ENCODE data around the gene PPM1E. TPM values are rescaled to one million over a fixed set of nuclear protein-coding genes. Genes with fewer than 3 reads are reported as not detected.
"Not testable (repeated sequence)": the region's sequence is repeated elsewhere in the genome, so short reads cannot be mapped to it uniquely, and the experiment has no call there.

Gene PPM1E
- polyA plus RNA-seq, 4 donors, result under 0.01 to 0.34 (median 0.17) TPM

DNA sequence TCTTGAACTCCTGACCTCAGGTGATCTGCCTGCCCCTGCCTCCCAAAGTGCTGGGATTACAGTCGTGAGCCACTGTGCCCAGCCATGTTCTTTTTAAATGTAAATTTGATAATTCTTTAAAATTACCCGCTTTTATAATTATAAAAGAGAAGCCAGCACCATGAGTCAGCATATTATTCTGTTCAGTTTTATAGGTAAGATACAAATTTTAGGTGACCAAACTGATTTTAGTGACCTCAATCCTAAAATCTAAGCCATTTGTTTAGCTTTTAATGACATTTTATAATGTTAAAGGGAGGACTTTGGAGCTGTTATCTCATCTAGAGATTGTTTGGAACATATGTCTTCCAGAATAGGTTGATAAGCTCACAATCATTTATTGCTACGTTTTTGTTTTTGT is 20.8 kb upstream of the PPM1E start:
- Histone ChIP-seq H3K4me3 (ENCODE audit: low read depth in 1 of 3, low read length in 3 of 3) (no peak overlapping the region), H3K27me3 (ENCODE audit: control insufficient read depth in 3 of 3, insufficient read depth in 3 of 3, low read length in 3 of 3) (no peaks in the 10 kb centered on the region), H3K9me3 (ENCODE audit: control insufficient read depth in 2 of 2, insufficient read depth in 1 of 2, low read depth in 1 of 2, low read length in 1 of 2) (no peaks in the 10 kb centered on the region), H3K36me3 (ENCODE audit: control insufficient read depth in 3 of 3, insufficient read depth in 2 of 3, low read depth in 1 of 3, low read length in 3 of 3) (no peaks in the 10 kb centered on the region), H3K4me1 (ENCODE audit: control insufficient read depth in 3 of 3, insufficient read depth in 2 of 3, low read depth in 1 of 3, low read length in 2 of 3) (no peaks in the 10 kb centered on the region), H3K27ac (ENCODE audit: low read depth in 1 of 3, low read length in 2 of 3) (no peak overlapping the region)
- DNase-seq, result no peak
- FAIRE-seq, result no peak
- WGBS, 3 donors, result 51 to 77% (median 66%) methylated on average over 3 of the region's 3 CpGs

GRCh38 chr17:58741121-58741625 is 14.5 kb upstream of the PPM1E start:
- H3K9me3 ChIP-seq (ENCODE audit: control insufficient read depth in 2 of 2, insufficient read depth in 1 of 2, low read depth in 1 of 2, low read length in 1 of 2), result no peaks in the 10 kb centered on the region
- 76 to 81% (median 80%) methylated on average over 8 of the region's 8 CpGs for WGBS, 3 donors
- no peaks in the 10 kb centered on the region for H3K4me1 ChIP-seq (ENCODE audit: control insufficient read depth in 3 of 3, insufficient read depth in 2 of 3, low read depth in 1 of 3, low read length in 2 of 3)
- no peaks in the 10 kb centered on the region for H3K27me3 ChIP-seq (ENCODE audit: control insufficient read depth in 3 of 3, insufficient read depth in 3 of 3, low read length in 3 of 3)
- DNase-seq (peak in 1 of 2 donors; percentile 11), FAIRE-seq (no peak)
- no peak overlapping the region for H3K27ac ChIP-seq (ENCODE audit: low read depth in 1 of 3, low read length in 2 of 3)
- no peaks in the 10 kb centered on the region for H3K36me3 ChIP-seq (ENCODE audit: control insufficient read depth in 3 of 3, insufficient read depth in 2 of 3, low read depth in 1 of 3, low read length in 3 of 3)
- H3K4me3 ChIP-seq (ENCODE audit: low read depth in 1 of 3, low read length in 3 of 3), result no peak overlapping the region

GRCh38 chr17:58747674-58748073 is 8.0 kb upstream of the PPM1E start:
- Histone ChIP-seq H3K27ac (ENCODE audit: low read depth in 1 of 3, low read length in 2 of 3) (no peak overlapping the region), H3K9me3 (ENCODE audit: control insufficient read depth in 2 of 2, insufficient read depth in 1 of 2, low read depth in 1 of 2, low read length in 1 of 2) (no peaks in the 10 kb centered on the region), H3K36me3 (ENCODE audit: control insufficient read depth in 3 of 3, insufficient read depth in 2 of 3, low read depth in 1 of 3, low read length in 3 of 3) (no peaks in the 10 kb centered on the region), H3K4me1 (ENCODE audit: control insufficient read depth in 3 of 3, insufficient read depth in 2 of 3, low read depth in 1 of 3, low read length in 2 of 3) (no peaks in the 10 kb centered on the region), H3K27me3 (ENCODE audit: control insufficient read depth in 3 of 3, insufficient read depth in 3 of 3, low read length in 3 of 3) (peaks cover 0 to 4% (median 0%) of the 10 kb centered on the region in 3 donors), H3K4me3 (ENCODE audit: low read depth in 1 of 3, low read length in 3 of 3) (no peak overlapping the region)
- 92 to 97% (median 93%) methylated on average over 1 of the region's 1 CpG for WGBS, 3 donors
- FAIRE-seq (no peak), DNase-seq (no peak)

GRCh38 chr17:58749627-58750026 is 6.0 kb upstream of the PPM1E start:
- not testable (repeated sequence) for FAIRE-seq; DNase-seq; H3K9me3 ChIP-seq (ENCODE audit: control insufficient read depth in 2 of 2, insufficient read depth in 1 of 2, low read depth in 1 of 2, low read length in 1 of 2); H3K27me3 ChIP-seq (ENCODE audit: control insufficient read depth in 3 of 3, insufficient read depth in 3 of 3, low read length in 3 of 3); H3K36me3 ChIP-seq (ENCODE audit: control insufficient read depth in 3 of 3, insufficient read depth in 2 of 3, low read depth in 1 of 3, low read length in 3 of 3); H3K4me3 ChIP-seq (ENCODE audit: low read depth in 1 of 3, low read length in 3 of 3); H3K27ac ChIP-seq (ENCODE audit: low read depth in 1 of 3, low read length in 2 of 3); H3K4me1 ChIP-seq (ENCODE audit: control insufficient read depth in 3 of 3, insufficient read depth in 2 of 3, low read depth in 1 of 3, low read length in 2 of 3)

DNA sequence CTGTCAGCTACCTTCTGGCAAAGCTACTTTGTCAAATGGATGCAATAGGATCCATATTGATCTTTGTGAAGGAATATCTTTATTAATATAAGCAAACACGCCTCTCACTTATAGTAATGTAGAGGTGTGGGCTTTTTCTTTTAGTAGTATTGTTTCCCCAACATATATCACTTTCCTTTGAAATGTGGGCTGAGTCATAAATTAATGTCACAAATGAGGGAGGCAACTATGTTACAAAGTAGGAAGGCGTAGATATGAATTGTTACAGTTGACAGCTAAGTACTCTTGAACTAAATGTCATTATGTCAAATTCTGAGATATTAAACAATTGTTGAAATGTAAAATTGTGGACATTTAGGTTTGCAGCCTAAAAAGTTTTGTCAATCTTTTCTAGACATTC is 2.6 kb upstream of the PPM1E start:
- H3K27ac ChIP-seq (ENCODE audit: low read depth in 1 of 3, low read length in 2 of 3), result no peak overlapping the region
- no peaks in the 10 kb centered on the region for H3K4me1 ChIP-seq (ENCODE audit: control insufficient read depth in 3 of 3, insufficient read depth in 2 of 3, low read depth in 1 of 3, low read length in 2 of 3)
- no peak for DNase-seq
- peaks cover 0 to 29% (median 2%) of the 10 kb centered on the region in 3 donors for H3K27me3 ChIP-seq (ENCODE audit: control insufficient read depth in 3 of 3, insufficient read depth in 3 of 3, low read length in 3 of 3)
- FAIRE-seq, result no peak
- H3K4me3 ChIP-seq (ENCODE audit: low read depth in 1 of 3, low read length in 3 of 3), result no peak overlapping the region
- no peaks in the 10 kb centered on the region for H3K9me3 ChIP-seq (ENCODE audit: control insufficient read depth in 2 of 2, insufficient read depth in 1 of 2, low read depth in 1 of 2, low read length in 1 of 2)
- H3K36me3 ChIP-seq (ENCODE audit: control insufficient read depth in 3 of 3, insufficient read depth in 2 of 3, low read depth in 1 of 3, low read length in 3 of 3), result no peaks in the 10 kb centered on the region
- WGBS, 3 donors, result 36 to 51% (median 39%) methylated on average over 2 of the region's 2 CpGs

GRCh38 chr17:58755269-58755576 is 431 bp upstream of the PPM1E start:
- Histone ChIP-seq H3K9me3 (ENCODE audit: control insufficient read depth in 2 of 2, insufficient read depth in 1 of 2, low read depth in 1 of 2, low read length in 1 of 2) (no peaks in the 10 kb centered on the region), H3K36me3 (ENCODE audit: control insufficient read depth in 3 of 3, insufficient read depth in 2 of 3, low read depth in 1 of 3, low read length in 3 of 3) (no peaks in the 10 kb centered on the region), H3K27ac (ENCODE audit: low read depth in 1 of 3, low read length in 2 of 3) (no peak overlapping the region), H3K27me3 (ENCODE audit: control insufficient read depth in 3 of 3, insufficient read depth in 3 of 3, low read length in 3 of 3) (peaks cover 0 to 40% (median 4%) of the 10 kb centered on the region in 3 donors), H3K4me1 (ENCODE audit: control insufficient read depth in 3 of 3, insufficient read depth in 2 of 3, low read depth in 1 of 3, low read length in 2 of 3) (no peaks in the 10 kb centered on the region), H3K4me3 (ENCODE audit: low read depth in 1 of 3, low read length in 3 of 3) (peak overlapping the region in 2 of 3 donors; percentile 51 to 55)
- 10 to 24% (median 22%) methylated on average over 2 of the region's 2 CpGs for WGBS, 3 donors
- FAIRE-seq (no peak), DNase-seq (no peak)

- peaks cover 0 to 44% (median 4%) of the 10 kb centered on the region in 3 donors for H3K27me3 ChIP-seq (ENCODE audit: control insufficient read depth in 3 of 3, insufficient read depth in 3 of 3, low read length in 3 of 3)
- DNase-seq, result peak in 1 of 2 donors; percentile 22
Measured at GRCh38 chr17:58756246-58757161, 850 bp downstream of the PPM1E start.

DNA sequence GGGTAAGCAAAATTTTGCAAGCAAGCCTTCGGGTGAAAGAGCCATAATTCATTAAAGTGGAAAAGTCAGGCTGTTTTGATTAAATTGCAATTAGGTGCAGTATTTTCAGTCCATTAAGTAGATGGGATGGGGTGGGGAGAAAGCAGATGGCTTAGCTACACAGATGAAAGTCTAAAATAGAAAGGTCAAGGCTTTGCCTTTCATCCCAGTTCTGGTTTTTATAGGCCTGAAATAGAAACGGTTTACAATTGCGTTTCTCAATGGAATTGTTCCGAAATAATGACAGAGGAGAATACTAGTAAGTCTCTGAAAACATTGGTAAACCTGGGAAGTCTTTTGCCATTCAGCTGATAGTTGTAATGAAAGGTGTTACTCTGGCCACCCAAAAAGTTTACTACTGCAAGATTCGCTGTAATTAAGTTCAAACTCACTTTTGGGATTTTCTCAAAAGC is 1.5 kb downstream of the PPM1E start:
- 35 to 44% (median 40%) methylated on average over 5 of the region's 5 CpGs for WGBS, 3 donors
- H3K36me3 ChIP-seq (ENCODE audit: control insufficient read depth in 3 of 3, insufficient read depth in 2 of 3, low read depth in 1 of 3, low read length in 3 of 3), result no peaks in the 10 kb centered on the region
- H3K4me3 ChIP-seq (ENCODE audit: low read depth in 1 of 3, low read length in 3 of 3), result peak overlapping the region in 1 of 3 donors; percentile 29
- H3K4me1 ChIP-seq (ENCODE audit: control insufficient read depth in 3 of 3, insufficient read depth in 2 of 3, low read depth in 1 of 3, low read length in 2 of 3), result no peaks in the 10 kb centered on the region
- no peak for FAIRE-seq
- no peak overlapping the region for H3K27ac ChIP-seq (ENCODE audit: low read depth in 1 of 3, low read length in 2 of 3)
- no peak for DNase-seq
- no peaks in the 10 kb centered on the region for H3K9me3 ChIP-seq (ENCODE audit: control insufficient read depth in 2 of 2, insufficient read depth in 1 of 2, low read depth in 1 of 2, low read length in 1 of 2)
- H3K27me3 ChIP-seq (ENCODE audit: control insufficient read depth in 3 of 3, insufficient read depth in 3 of 3, low read length in 3 of 3), result peaks cover 0 to 47% (median 4%) of the 10 kb centered on the region in 3 donors

More at GRCh38 chr17:58756246-58757161, 850 bp downstream of the PPM1E start:
- H3K9me3 ChIP-seq (ENCODE audit: control insufficient read depth in 2 of 2, insufficient read depth in 1 of 2, low read depth in 1 of 2, low read length in 1 of 2), result no peaks in the 10 kb centered on the region
- H3K36me3 ChIP-seq (ENCODE audit: control insufficient read depth in 3 of 3, insufficient read depth in 2 of 3, low read depth in 1 of 3, low read length in 3 of 3), result no peaks in the 10 kb centered on the region
- no peaks in the 10 kb centered on the region for H3K4me1 ChIP-seq (ENCODE audit: control insufficient read depth in 3 of 3, insufficient read depth in 2 of 3, low read depth in 1 of 3, low read length in 2 of 3)
- H3K4me3 ChIP-seq (ENCODE audit: low read depth in 1 of 3, low read length in 3 of 3), result peak overlapping the region; percentile 51 to 56 (median 55)
- no peak overlapping the region for H3K27ac ChIP-seq (ENCODE audit: low read depth in 1 of 3, low read length in 2 of 3)
- no peak for FAIRE-seq
- WGBS, 3 donors, result 1 to 2% (median 1%) methylated on average over 40 to 72 of the region's 72 CpGs

Measured in small intestine (tissue), 7 donors.